SIG-M5 treated with dmso at 0.1 percent for 504 hours (cell line): ENCODE results near the gene SLC29A1.

Experiments
- DNase-seq: peaks from one replicate; lab custom pipeline; 2025; ENCODE audit not compliant: unreplicated experiment; lab: John Stamatoyannopoulos, UW

SLC29A1 gene

DNA sequence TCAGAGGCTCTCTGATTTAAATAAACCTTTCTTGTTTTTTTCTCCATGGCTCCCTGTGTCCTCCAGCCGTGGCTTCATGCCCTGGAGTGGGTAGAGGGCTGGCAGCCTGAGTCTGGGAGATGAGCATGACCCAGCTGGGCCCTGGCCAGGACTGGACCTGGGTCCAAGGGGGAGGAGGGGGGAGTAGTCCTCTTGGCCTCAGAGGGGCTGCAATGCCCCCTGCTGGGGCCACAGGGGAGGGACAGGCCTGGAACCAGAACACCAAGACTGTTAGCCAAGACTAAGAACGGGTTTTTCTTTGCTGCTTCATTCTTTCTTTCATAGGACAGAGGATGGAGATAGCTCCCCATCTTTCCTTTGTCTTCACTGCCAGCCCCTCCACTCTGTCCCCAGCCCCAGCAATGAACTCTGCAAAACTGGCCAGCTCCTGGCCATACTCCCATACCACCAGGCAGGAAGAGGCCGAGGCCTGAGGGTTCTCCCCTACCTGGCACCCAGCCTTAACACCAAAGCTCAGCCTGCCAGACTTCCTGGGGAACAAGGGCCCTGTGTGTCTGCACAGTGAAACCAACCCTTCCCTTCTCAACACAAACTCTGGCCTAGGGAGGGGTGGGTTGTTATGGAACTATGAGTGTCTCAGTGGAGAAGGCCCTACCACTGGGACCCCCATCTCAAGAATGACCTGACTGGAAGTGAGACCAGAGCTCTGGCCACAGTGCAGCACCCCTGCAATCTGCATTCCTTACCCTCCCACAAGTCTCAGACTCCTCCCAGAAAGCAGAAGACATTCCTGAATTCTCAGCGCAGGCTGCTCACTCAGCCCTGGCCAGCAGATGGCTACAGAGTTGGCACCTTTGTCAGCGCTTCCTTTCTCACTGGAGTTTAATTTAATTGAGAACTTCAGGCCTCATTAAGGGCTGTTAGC lies 11.0 kb downstream of the SLC29A1 start:
- no peak for DNase-seq

DNA sequence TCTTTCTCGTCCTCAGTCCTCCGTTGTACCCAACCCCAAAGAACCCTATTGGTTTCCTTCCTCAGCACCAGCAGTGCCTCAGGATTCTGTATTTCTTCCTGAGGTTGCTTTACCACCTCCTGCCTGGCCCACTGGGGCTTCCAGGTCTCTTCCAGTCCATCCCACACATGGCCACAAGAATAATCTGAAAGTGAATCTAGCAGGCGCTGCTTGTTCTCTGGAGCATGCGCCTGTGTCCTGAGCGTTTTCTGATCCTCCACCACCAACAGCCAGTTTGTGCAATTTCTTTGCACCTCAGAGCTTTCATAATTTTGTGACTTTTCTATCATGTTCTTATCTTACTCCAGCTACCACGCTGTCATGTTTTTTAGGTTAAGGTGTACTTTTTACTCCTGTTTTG lies 11.9 kb downstream of the SLC29A1 start:
- DNase-seq, result no peak

DNA sequence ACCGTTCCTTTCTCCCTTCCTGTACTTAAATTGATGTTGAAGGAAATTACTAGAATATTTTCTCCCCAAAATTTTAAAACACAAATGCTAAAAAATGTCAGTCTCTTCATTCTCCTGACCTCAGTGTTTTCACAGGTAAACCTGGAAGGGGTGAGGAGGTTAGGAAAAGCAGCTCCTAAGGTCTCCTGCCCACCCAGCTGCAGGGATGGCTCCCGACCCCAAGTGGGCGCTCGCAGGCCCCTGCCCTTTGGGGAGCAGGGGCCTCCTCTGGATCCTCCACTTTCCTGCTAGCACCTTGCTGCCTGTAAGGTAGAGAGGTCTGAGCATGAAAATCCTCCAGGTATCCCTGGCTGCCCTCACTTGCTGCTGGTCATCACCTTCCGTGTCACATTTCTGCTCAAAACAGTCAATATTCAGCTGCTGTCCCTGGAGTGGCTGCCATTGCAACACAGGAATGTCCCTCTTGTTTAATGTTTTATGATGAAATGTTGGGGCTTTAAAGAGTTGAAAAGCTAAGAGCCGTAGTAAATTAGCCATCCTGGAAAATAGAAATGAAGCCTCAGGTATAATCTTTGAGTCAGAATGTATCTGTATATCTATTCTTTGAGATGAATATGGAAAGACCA lies 12.6 kb downstream of the SLC29A1 start:
- no peak for DNase-seq

DNA sequence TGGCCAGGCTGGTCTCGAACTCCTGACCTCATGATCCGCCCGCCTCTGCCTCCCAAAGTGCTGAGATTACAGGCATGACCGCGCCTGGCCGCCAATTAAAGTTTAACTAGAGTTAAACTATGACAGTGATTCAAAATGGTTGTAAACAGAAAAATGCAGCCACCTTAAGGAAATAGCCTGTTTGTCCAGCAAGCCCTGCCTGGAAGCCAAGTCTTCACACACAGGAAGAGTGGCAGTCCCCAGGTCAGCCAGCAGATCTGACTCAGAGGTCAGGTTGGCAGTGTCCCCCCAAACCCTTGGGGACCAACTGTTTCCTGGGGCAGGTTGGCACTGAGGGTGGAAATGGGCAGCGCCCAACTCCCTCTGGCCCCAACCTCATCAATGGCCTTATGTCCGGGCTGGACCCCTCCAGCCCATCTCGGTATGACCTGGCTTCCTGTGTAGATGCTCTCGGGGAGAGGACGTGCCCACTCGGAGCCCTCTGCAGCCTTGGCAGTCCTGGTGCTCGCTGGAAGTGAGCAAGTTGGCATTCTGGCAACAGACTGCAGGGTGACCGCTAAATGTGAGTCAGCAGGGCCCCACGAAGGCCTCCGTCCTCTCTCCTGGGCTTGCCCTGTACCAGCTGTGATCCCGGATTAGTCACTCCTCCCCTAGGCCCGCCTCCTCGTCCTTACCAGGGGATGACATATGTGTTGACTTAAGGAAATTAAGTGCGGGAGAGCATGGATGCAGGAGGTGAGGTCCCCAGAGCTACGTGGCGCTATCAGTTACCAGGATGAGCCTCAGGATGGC lies 13.8 kb downstream of the SLC29A1 start:
- DNase-seq, result peak; percentile 86

DNA sequence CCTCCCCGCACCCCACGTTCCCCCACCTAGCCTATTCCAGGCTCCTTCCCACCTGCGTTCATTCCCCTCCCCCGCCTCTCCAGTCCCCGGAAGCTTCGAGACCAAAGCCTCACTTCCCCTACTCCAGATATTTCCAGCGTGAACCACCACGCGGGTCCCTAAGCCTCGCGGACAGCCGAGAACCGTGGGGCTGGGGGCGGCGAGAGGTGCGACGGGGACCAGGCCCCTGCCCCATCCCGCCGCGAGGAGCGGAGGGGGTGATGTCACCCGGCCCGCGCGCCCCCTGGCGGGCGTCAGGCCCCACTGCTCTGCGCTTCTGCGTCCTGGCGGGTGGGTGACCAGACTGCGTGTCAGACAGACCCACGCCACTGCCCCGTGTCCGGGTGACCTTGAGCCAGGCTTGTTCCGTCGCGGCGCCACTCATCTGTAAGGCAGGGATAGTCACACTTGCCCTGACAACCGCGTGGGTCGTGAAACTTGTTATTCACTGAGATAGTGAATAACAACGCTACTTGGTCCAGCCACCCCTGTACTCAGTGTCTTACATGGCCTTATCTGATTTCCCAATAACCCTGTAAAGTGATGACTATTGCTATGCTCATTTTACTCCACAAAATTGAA lies 14.5 kb downstream of the SLC29A1 start:
- peak; percentile 55 for DNase-seq

DNA sequence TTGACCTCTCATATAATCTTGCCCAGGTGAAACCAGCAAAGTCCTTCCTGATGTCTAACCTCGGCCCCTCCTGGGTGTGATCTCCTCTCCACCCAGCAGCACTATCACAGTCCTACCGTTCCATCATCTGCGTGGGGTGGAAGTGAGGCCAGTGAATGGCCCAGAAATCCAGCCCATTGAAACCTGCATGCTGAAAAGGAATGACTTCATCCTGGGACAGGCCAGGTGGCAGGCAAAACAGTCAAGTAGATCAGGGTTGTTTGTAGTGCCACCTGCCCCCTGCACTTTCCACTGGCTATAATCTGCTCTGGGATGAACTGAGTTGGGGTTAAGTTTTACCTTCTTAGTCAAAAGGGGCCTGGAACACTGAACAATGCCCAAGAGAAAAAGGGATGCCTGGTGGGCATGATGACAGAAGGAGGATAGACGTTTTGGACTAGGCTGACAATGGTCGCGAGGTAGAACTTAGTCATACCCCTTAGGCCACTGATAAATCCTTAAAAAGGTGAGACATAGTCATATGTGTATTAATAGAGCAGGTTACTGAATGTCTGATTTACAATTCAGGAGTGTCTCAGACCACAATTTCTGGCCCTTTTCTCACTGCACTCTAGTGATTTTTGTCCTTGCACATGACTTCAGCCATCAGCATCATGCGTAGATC lies 15.4 kb downstream of the SLC29A1 start:
- DNase-seq, result no peak

DNA sequence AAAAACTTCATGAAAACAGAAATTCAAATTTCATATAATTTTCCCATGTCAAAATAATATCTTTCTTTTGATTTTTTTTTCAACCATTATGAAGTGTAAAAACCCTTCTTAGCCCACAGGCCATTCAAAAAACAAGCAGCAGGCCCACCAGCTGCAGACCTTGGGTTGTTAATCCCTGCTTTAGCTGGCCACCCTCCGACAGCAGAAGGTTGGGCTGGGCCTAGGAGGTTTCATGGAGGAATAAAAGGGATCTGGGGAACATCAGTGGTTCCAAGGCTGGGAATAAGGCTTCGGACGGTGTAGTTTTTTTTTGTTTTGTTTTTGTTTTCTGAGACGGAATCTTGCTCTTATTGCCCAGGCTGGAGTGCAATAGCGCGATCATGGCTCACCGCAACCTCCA lies 19.9 kb downstream of the SLC29A1 start:
- DNase-seq, result no peak

DNA sequence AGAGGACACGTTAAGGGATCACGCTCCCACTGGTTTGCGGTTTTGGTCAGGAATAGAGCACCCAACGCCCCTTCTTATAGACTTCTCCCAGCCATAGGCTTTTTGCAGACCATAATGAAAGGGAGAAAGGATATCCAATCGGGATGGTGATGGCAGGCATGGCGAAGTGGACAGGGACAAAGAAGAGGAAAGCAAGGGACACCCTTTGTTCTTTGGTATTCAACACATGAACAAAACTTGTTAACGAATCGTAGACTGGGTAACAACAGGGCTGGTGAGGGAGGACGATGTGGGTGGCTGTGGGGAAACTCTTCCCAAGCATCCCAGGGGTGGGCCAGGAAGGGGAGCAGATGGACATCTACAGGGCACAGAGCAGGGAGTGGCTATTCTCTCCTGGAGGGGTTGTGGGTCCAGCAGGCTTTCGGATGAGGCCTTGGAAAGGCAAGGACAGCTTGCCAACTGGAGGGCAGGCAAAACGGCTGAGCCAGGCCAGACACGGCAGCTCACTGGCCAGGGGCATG lies 22.1 kb downstream of the SLC29A1 start:
- no peak for DNase-seq

DNA sequence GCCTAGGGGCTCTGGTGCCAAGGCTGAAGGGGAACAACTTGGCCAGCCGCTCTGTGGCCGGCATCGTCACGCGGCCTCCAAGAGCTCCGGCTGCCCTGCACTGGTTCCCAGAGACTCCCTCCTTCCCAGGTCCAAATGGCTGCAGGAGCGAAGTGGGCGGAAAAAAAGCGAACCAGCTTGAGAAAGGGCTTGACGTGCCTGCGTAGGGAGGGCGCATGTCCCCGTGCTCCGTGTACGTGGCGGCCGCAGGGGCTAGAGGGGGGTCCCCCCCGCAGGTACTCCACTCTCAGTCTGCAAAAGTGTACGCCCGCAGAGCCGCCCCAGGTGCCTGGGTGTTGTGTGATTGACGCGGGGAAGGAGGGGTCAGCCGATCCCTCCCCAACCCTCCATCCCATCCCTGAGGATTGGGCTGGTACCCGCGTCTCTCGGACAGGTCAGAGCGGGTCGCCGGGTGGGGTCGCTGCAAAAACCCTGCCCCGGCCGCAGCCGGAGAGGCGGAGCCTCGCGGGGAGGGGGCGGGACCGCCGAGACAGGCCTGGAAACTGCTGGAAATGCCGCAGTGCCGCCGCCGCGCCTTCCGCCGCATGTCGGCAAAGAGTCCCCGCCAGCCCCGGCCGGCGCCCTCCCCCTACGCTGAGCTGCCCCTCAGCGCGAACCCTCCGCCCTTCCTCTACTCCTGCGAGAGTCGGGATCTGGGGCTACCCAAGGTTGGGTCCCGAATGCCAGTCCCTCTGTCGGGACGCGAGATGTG lies 22.7 kb downstream of the SLC29A1 start:
- peak; percentile 69 for DNase-seq

DNA sequence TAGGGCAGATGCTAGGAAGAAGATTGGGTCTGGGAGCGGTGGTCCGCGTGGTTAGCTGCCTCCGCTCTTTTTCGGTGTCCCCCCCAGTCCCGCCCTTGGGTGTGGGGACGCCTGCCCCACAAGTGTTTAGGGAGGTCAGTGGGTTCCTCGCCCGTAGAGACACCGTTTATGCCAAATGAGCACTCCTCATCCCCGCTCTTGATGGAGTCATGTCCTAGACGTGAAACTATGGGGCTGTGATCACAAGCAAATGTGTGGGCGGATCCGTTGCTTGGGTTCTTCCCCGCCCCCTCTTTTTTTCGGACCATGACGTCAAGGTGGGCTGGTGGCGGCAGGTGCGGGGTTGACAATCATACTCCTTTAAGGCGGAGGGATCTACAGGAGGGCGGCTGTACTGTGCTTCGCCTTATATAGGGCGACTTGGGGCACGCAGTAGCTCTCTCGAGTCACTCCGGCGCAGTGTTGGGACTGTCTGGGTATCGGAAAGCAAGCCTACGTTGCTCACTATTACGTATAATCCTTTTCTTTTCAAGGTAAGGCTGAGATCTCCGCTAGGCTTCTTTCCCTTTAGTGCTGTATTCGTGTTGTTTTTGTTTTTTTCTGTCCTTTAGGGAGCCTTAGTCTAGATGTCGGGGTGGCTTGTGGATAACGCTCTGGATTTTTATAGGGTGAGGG lies 23.4 kb downstream of the SLC29A1 start, which contains the start of gene HSP90AB1:
HSP90AB1 (plus strand) TSS at position 439 of the 675 bp plus-strand sequence. CDS start 1,529 bp downstream, outside the sequence.
- DNase-seq, result peak; percentile 97

DNA sequence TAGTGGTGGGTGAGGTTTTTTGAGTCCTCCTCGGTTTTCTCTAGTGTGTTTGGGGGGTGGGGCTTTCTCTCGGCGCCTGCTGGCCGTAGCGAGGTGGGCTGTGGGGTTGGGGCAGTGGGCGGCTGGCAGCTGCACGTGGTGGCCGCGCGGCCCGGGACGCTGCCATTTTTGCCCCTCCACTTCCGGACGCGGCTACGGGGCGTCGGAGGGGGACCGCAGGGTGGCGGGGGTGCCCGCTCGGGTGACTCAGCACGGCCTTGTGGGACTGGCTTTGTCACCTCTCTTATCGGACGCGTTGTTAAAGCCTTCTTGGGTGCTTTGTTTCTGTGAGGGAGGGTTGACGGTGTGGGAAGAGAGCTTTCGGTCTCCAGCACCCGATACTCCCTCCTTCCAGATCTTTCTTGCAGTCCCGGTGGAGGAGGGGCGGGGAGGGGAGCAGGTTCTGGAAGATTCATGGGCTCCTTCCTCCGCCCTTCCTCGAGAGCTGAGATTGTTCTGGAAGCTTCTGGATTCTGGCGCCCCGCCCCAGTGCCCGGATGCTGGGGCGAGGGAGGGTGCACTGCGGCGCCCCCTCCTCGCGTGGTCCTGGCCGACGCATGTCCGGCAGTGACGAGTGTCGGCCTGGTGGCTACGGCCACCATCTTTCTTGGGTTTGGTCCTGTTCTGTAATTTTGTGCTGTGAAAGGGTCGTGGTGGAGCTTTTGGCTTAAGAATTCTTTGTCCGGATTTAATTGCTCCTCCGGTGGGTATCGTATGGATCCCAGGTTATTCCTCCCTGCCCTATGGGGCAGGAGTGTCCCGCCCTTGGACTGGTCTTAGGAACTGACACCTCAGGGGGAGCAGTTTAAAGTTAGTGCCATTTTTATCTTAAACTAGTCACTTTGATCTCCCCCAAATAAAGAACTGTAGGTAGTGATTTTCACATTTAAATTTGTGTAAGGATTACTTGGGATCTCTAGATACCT lies 24.2 kb downstream of the SLC29A1 start:
- DNase-seq, result no peak

DNA sequence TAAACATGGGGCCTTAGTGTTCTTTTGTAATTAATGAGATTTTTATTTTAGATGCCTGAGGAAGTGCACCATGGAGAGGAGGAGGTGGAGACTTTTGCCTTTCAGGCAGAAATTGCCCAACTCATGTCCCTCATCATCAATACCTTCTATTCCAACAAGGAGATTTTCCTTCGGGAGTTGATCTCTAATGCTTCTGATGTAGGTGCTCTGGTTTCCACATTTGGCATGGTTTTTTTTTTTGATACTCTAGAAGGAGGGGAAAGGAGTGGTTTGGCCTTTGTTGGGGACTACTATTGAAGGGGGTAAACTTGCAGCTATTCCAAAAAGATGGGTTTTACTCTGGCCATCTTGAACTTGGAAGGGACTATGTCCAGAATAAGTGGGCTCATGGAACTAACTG lies 25.2 kb downstream of the SLC29A1 start:
- DNase-seq, result no peak

DNA sequence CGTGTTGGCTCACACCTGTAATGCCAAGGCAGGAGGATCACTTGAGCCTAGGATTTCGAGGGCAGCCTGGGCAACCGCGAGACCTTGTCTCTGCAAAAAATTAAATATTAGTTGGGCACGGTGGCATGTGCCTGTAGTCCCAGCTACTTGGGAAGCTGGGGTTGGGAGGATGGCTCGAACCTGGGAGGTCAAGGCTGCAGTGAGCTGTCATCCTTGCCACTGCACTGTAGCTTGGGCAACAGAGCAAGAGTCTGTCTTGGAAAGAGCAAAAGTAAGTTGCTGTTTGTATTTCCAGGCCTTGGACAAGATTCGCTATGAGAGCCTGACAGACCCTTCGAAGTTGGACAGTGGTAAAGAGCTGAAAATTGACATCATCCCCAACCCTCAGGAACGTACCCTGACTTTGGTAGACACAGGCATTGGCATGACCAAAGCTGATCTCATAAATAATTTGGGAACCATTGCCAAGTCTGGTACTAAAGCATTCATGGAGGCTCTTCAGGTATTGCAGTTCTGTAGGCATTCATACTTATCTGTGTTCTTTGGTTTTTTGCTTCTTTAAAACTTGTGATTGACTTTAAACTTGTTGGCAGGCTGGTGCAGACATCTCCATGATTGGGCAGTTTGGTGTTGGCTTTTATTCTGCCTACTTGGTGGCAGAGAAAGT lies 25.8 kb downstream of the SLC29A1 start:
- DNase-seq, result no peak

DNA sequence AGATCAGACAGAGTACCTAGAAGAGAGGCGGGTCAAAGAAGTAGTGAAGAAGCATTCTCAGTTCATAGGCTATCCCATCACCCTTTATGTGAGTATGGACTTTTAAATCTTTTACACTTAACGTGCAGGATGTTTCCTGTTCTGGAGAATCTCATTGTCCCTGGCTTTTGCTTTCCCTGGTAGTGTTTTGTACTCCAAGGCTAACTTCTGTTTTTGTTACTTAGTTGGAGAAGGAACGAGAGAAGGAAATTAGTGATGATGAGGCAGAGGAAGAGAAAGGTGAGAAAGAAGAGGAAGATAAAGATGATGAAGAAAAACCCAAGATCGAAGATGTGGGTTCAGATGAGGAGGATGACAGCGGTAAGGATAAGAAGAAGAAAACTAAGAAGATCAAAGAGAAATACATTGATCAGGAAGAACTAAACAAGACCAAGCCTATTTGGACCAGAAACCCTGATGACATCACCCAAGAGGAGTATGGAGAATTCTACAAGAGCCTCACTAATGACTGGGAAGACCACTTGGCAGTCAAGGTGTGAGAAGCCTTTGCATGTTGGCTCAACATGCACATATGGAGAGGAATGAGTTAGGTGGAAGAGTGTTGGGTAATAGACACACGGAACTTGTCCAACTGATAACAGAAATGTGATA lies 26.8 kb downstream of the SLC29A1 start:
- no peak for DNase-seq

DNA sequence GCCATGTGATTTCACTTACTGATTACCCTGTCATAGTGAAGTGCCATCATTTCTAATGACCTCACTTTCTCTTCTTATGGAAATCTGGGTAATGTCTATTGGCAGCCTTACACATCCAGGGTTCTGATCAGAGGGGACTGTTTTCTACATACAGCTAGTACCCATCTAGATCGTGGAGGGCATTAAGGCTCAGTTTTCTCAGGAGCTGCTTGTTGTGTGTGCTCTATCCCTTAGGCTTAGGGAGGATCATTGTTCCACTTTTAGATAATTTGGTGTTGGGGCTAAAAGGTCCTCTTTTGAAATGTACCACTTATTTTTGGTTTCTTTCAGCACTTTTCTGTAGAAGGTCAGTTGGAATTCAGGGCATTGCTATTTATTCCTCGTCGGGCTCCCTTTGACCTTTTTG lies 27.3 kb downstream of the SLC29A1 start:
- no peak for DNase-seq

DNA sequence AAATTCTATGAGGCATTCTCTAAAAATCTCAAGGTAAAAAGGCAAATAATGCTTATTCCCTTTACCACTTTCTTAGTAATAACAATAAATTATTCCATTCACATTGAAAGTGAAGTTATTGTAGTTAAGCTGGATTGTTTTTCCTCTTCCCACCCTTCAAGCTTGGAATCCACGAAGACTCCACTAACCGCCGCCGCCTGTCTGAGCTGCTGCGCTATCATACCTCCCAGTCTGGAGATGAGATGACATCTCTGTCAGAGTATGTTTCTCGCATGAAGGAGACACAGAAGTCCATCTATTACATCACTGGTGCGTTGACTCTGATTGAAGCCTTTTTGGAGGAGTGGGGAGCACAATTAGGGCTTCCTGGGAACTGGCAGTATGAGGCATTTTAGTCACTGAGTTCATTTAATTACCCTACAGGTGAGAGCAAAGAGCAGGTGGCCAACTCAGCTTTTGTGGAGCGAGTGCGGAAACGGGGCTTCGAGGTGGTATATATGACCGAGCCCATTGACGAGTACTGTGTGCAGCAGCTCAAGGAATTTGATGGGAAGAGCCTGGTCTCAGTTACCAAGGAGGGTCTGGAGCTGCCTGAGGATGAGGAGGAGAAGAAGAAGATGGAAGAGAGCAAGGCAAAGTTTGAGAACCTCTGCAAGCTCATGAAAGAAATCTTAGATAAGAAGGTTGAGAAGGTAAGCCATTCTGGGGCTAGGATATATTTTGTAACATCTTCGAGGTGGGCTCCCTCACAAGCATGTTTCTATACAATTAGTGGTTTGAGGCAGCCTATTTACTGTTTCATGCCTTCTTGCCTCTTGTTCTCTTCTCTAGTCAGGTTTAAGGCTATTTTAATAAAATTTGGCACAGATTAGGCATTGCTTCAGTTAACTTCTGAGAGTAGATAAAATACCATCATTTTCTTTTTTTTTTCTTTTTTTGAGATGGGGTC lies 28.5 kb downstream of the SLC29A1 start:
- DNase-seq, result no peak
